Measurements from ENCODE around the gene IP6K3.

The IP6K3 gene

DNA sequence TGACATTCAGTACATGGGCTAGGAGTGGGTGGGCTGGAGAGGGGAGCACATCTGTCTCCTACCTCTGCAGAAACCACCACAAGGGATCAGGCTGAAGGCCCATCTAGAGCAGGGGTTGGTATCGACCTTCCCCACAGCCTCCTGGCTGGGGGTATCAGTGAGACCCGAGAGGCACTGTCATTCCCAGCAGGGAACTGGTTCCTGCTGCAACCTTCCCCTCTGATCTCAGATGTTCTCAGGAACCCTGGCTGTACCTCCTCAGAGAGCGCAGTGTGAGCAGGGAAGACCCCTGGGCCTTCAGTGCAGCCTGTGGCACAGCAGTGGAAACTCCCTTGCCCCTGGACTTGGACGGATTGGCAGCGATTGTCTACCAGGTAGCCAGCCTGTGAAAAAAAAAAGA is 7.8 kb downstream of the IP6K3 start:
- no peak for DNase-seq

- no peak for DNase-seq
Measured at GRCh38 chr6:33738153-33738552, 8.6 kb downstream of the IP6K3 start.

- DNase-seq = no peak
Measured at GRCh38 chr6:33737267-33738026, 9.3 kb downstream of the IP6K3 start.

DNA sequence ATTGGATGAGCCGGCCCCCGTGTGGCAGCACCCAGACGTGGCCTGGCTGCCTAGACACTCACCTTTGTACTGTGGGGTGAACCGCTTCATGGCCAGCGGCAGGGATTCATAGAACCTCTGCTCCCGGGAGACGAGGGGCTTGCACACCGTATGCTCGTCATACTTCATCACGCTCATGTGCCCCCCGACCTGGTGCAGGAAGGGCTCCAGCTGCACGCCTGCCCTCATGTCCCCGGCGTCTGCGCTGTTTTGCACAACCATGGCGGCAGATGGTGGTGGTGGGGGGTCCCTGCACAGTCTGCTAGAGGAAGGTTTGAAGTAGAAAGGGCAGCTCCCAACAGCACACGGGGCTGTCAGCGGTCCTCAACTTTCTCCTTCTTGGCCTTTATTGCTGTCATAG is 11.5 kb downstream of the IP6K3 start:
- DNase-seq = no peak

- DNase-seq = no peak
Measured at GRCh38 chr6:33733709-33734007, 13.0 kb downstream of the IP6K3 start.

DNA sequence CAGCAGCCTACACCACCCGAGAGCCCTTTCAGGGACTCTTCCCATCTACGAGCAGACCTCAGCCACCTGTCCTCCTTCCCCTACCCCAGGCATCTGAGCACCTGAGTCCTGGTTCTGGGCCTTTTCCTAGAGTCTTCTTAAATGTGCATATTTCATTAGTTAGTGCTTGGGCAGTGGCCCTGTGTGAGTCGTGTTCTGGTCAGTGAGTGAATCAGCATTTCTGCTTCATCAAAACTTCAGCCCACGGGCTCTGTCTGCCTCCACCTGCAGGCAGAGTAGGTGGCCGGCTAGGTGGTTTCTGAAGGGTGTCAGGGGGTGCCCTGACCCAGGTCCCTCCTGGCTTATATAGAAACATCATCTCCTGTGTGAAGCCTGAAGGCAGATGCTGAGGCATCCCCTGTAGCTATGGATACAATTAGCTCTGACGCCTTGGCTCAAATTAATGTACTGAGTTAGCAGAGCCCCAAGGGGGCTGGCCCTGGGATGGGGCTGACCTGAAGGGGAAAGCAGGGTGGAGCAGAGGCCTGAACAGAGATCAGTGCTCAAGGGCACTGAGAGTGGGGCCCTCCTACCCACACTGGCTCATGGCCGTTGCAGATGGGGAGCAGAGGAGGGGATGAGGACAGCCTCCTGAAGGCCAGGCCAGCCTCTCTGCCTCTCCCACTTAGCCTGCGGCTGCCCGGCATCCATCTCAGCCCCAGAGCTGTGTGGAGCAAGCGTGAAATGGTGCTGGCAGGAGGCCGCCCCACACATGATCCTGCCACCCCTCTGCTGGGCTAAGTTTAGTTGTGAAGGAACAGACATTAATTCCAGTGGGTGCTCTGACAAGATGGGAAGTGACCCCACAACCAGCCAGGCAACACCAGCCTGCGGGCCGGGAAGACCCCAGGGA is 13.6 kb downstream of the IP6K3 start:
- no peak for DNase-seq

GRCh38 chr6:33732385-33732784 is 14.3 kb downstream of the IP6K3 start:
- DNase-seq = no peak

DNA sequence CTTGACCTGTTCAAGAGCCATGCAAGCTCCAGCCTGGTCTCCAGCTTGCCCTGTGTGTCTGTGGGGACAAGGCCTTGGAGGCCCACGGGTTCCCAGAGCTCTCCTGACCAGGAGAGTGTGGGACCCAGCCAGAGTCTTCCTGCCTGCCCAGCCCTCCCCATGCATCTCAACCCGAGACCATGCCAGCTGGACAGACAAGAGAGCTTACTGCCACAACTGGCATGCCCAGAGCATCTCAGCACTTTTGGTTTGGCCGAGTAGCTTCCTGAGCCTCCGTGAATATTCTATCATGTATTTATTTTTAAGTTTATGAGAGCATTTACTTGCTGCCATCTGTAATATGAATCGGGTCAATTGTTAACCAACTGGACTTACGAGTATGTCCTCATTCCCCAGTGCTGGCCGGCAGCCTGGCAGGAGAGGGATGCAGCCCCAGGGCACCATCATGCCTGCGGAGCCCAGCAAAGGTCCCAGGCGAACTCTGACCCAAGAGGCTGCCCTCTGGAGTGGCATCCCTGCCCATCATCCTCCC is 14.9 kb downstream of the IP6K3 start:
- DNase-seq = no peak

GRCh38 chr6:33731035-33731434 is 15.7 kb downstream of the IP6K3 start:
- no peak for DNase-seq

DNA sequence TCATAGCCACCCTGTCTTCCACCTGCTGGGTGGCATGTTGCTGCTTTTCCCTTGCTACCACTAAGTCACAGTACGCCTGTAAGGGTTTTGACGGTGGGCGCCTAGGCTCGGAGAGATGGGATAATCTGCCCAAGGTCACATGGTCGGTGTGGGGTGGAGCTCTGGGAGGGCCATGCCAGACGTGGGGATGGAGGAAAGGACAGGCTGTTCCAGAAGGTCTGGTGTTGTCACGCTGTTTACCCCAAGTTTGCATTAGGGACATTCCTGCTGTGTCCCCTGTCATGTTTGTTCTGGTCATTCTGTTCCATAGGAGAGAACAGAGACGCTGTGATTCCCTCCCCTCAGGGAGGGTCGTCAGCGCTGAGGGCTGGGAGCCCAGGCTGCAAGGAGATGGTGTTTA is 16.1 kb downstream of the IP6K3 start:
- no peak for DNase-seq

GRCh38 chr6:33729059-33729458 is 17.6 kb downstream of the IP6K3 start:
- DNase-seq = no peak

DNA sequence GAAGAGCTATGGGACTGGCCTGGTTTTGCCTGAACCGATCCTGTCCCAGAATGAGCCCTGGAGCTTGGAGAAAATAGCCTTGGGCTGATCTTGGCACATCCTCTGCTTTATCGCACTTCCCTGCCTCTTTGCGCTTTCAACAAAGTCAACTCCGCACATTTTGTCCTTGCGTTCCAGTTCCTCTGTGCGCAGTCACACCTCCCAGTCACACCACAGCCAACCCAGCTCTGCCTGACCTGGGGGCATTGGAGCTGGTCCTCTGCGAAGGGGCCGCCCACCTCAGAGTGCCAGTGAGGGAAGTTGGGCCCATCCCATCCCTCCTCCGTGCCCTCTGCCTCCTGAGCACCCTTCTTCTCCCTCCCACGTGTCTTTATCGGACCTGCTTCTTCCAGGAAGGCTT is 18.3 kb downstream of the IP6K3 start:
- DNase-seq = no peak

- no peak for DNase-seq
Measured at GRCh38 chr6:33727932-33728331, 18.8 kb downstream of the IP6K3 start.

DNA sequence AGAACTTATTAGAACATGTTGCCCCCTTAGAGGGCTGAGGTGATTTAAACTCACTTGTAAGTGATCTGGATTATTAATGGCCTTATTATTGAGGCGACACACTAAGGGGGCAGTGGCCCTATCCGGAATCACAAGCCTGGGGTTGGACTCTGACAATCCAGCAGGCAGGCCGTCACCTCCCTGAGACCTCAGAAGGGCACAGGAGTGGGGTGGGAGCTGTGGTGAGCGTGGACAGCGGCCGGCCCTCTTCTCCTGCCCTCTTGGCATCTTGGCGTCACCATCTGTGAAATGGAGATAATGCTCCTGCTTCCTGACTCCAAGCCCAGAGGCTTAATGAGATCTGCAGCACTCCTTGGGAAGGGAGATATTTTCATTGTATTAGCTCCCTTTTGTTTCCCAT is 19.6 kb downstream of the IP6K3 start:
- DNase-seq = no peak

- DNase-seq = no peak
Measured at GRCh38 chr6:33726696-33727095, 20.0 kb downstream of the IP6K3 start.

DNA sequence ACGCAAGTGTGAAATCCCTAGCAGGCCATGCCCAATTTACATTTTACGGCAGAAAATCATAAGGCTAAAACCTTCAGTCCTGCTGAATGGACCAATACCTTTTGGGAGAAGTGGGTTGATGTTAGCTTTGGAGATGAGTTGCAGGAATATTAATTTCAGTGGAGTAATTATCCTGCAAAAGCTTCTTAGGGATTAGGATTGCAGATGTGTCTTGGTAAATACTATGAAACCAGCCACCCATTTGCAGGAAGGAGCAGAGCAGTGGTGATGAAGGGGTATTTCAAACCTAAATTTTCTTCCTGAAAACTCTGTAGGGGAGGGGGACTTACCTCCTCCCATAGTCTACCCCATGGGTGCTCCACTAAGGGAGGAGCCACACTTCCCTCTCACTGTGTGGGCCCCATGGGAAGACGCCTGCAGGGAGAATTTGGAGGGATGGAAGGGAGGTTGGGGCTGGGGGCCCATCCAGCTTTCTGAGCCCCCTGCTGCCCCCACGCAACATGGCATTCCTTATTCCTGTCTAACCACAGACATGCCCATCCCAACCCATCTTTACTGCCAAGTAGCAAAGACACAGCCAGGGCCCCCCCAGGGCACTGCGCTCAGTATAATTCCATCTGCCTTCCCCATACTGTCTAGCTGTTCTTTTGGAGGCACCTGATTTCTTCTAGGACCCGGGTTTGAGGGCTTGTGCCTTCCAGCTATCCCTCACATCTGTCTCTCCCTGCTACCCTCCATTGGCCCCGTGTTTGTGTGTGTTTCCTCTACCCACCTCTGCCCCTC is 20.6 kb downstream of the IP6K3 start:
- DNase-seq = no peak

- no peak for DNase-seq
Measured at GRCh38 chr6:33725222-33725621, 21.5 kb downstream of the IP6K3 start.

DNA sequence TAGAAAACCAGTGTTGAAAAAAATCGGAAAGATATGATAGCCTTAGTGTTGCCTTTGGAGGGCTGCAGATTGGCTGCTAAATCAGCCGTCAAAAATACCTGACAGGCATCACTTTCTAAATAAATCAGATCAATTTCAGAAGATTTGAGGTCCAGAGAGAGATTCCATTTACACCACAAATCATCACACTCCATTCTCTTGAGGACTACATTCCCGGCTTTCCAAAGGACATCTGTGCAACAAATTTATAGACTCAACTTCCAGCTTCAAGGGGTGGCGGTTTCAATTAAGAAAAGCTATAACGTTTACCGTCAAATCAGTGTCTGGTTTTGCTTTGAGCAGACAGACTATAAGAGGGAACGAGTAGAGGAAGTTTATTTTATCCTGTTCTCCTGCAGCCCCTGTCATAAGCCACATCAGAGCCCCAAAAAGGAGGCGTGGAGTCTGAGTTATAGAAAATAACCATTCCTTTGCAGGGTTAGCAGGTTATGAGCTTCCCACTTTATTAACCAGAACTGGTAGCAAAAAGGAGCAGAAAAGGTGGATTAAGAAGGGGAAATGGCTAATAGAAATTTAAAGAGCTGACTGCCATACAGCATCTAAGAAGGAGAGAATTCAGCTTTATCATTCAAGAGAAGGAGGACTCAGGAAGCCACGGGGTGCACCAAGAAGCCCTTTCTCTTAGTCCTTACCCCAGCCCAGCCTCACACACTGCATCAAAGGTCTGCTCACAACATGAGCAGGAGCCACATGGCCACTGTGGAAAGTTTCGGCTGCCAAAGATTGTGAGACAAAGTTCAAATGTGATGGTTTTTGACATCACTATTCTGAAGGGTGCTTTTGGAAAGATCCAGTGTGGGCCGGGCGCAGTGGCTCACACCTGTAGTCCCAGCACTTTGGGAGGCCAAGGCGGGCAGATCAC is 22.3 kb downstream of the IP6K3 start:
- no peak for DNase-seq

DNA sequence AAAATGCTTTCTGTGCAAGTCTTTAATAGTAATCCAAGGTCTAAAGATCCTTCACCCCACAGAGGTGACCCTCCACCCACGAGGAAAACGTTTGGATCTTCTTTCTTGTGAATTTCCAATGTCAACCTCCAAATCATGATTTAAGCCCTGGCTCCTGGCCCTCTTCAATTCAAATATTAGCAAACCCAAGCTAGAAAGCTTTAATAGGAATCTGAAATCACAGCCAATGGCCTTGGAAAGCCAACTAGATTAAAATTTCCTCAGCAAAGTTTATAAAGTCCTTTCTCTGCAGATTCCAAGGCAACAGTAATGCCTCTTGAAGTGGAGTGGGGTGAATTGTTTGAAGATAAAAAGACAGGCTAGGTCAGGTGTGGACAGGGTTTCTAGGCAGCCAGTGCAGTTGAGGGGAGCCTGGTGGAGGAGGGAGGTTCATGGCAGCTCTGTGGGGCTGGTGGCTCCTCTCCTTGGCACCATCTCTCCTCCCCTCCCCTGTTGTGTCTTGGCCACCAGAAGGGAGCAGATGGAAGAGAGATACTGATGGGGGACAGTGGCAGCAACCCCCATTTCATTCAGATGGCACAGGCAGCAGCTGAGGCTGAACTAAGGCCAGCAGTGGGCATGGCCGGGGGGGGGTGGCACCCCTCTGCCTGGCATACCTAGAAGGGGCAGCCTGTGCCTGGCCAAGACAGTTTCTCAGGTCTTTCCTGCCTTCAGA is 23.2 kb downstream of the IP6K3 start:
- DNase-seq = no peak

- DNase-seq = no peak
Measured at GRCh38 chr6:33722103-33722623, 24.5 kb downstream of the IP6K3 start.

GRCh38 chr6:33721508-33721907 is 25.2 kb downstream of the IP6K3 start:
- no peak for DNase-seq

Measured in effector CD8-positive, alpha-beta T cell (primary cell).